GM18511 (cell line): ENCODE measurements around the gene ITGAD.

ENCODE experiments used
- ATAC-seq: cut with Tn5 transposase; IDR thresholded peaks from one replicate; pipeline ENCODE4 v1.9.1; 2021; ENCODE audit warnings: mild to moderate bottlenecking, moderate library complexity; ENCODE audit not compliant: unreplicated experiment

Gene ITGAD

DNA sequence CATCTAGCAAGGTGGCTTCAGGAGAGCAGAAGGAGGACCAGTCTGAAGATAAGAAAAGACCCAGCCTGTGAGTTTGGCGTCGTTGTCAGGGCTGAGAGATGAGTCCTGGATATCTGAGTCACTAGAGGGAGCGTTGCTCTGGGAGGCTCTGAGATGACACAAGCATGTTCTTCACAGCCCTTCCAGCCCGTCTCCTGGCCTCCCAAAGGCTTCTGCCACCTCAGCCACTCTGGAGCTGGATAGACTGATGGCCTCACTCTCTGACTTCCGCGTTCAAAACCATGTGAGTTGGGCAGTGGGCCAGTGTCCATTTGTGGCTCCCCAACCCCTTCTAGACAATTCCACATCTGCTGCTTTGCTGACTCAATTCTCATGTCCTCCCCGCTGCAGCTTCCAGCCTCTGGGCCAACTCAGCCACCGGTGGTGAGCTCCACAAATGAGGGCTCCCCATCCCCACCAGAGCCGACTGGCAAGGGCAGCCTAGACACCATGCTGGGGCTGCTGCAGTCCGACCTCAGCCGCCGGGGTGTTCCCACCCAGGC lies 81.1 kb downstream of the ITGAD start:
- ATAC-seq, result no peak

DNA sequence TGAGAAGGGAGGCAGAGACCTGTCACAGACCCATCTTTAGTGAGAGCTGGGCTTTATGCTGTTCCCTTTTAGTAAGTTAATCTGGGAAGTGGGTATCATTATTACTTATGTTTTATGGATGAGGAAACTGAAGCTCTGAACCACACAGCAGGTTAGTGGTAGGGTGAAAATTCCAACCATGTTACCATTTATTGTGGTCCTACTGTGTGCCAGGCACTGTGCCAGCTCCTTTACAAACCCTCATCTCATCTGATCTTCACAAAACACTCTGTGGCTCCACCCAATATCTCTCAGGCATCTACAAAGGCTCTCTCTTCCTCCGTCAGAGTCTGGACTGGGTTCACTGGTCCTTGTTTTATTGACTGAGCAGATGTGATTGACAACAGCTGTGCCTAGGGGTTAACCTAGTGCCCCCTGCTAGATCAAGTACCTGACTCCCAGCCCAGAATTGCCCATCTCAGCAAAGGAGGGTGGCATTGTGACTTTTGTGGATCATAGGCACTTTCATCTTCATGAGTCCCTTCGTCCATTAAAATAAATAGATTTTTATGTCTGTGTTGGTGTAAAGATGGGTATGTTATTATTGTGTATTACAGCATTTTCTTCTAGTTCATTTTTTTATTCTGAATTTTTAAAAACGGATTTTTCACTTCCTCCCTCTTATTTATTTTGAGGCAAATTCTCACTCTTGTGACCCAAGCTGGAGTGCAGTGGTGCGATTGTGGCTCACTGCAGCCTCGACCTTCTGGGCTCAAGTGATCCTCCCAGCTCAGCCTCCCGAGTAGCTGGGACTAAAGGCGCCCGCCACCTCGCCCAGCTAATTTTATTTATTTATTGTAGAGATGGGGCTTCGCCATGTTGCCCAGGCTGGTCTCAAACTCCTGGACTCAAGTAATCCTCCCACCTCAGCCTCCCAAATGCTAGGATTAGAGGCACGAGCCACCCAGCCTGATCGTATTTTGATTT lies 81.9 kb downstream of the ITGAD start:
- ATAC-seq, result no peak

DNA sequence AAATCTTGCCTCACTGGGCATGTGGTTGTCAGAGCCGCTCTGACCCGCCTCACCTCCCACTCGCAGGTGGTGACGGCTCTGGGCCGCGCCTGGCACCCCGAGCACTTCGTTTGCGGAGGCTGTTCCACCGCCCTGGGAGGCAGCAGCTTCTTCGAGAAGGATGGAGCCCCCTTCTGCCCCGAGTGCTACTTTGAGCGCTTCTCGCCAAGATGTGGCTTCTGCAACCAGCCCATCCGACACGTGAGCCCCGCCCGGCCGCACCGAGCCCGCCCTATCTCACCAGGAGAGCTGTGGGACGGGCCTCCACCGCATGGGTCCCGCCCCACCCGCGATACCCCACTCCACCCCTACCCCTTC lies 82.8 kb downstream of the ITGAD start:
- ATAC-seq, result no peak
